ENCODE data around the gene FSHR.

FSHR gene

GRCh38 chr2:49042488-49042887 lies 111.8 kb downstream of the FSHR start:
- Histone ChIP-seq H3K4me3 (ENCODE audit: low read depth in 1 of 5, low read length in 5 of 5) (no peak overlapping the region), H3K9me3 (ENCODE audit: control insufficient read depth in 5 of 5, low read length in 5 of 5) (no peaks in the 10 kb centered on the region), H3K27me3 (ENCODE audit: control insufficient read depth in 5 of 5, insufficient read depth in 4 of 5, low read length in 5 of 5) (no peaks in the 10 kb centered on the region), H3K4me1 (ENCODE audit: control insufficient read depth in 5 of 5, insufficient read depth in 5 of 5, low read length in 5 of 5) (no peaks in the 10 kb centered on the region), H3K27ac (ENCODE audit: low read depth, low read length) (no peak overlapping the region), H3K9ac (ENCODE audit: low read length in 5 of 5) (no peak overlapping the region), H3K36me3 (ENCODE audit: control insufficient read depth in 5 of 5, insufficient read depth in 5 of 5, low read length in 5 of 5) (no peaks in the 10 kb centered on the region)

GRCh38 chr2:49041061-49041460 lies 113.3 kb downstream of the FSHR start:
- Histone ChIP-seq H3K9me3 (ENCODE audit: control insufficient read depth in 5 of 5, low read length in 5 of 5) (no peaks in the 10 kb centered on the region), H3K27ac (ENCODE audit: low read depth, low read length) (no peak overlapping the region), H3K4me3 (ENCODE audit: low read depth in 1 of 5, low read length in 5 of 5) (no peak overlapping the region), H3K36me3 (ENCODE audit: control insufficient read depth in 5 of 5, insufficient read depth in 5 of 5, low read length in 5 of 5) (no peaks in the 10 kb centered on the region), H3K27me3 (ENCODE audit: control insufficient read depth in 5 of 5, insufficient read depth in 4 of 5, low read length in 5 of 5) (no peaks in the 10 kb centered on the region), H3K9ac (ENCODE audit: low read length in 5 of 5) (no peak overlapping the region), H3K4me1 (ENCODE audit: control insufficient read depth in 5 of 5, insufficient read depth in 5 of 5, low read length in 5 of 5) (no peaks in the 10 kb centered on the region)

- H3K27me3 ChIP-seq (ENCODE audit: control insufficient read depth in 5 of 5, insufficient read depth in 4 of 5, low read length in 5 of 5) = peaks cover 0 to 2% (median 0%) of the 10 kb centered on the region in 5 donors
- no peaks in the 10 kb centered on the region for H3K4me1 ChIP-seq (ENCODE audit: control insufficient read depth in 5 of 5, insufficient read depth in 5 of 5, low read length in 5 of 5)
- H3K4me3 ChIP-seq (ENCODE audit: low read depth in 1 of 5, low read length in 5 of 5) = no peak overlapping the region
- H3K27ac ChIP-seq (ENCODE audit: low read depth, low read length) = no peak overlapping the region
- no peaks in the 10 kb centered on the region for H3K9me3 ChIP-seq (ENCODE audit: control insufficient read depth in 5 of 5, low read length in 5 of 5)
- H3K9ac ChIP-seq (ENCODE audit: low read length in 5 of 5) = no peak overlapping the region
- no peaks in the 10 kb centered on the region for H3K36me3 ChIP-seq (ENCODE audit: control insufficient read depth in 5 of 5, insufficient read depth in 5 of 5, low read length in 5 of 5)
Measured at GRCh38 chr2:49037197-49037596, 117.1 kb downstream of the FSHR start.

GRCh38 chr2:49035481-49035880 lies 118.8 kb downstream of the FSHR start:
- peaks cover 0 to 2% (median 0%) of the 10 kb centered on the region in 5 donors for H3K27me3 ChIP-seq (ENCODE audit: control insufficient read depth in 5 of 5, insufficient read depth in 4 of 5, low read length in 5 of 5)
- H3K36me3 ChIP-seq (ENCODE audit: control insufficient read depth in 5 of 5, insufficient read depth in 5 of 5, low read length in 5 of 5) = no peaks in the 10 kb centered on the region
- no peak overlapping the region for H3K9ac ChIP-seq (ENCODE audit: low read length in 5 of 5)
- H3K4me3 ChIP-seq (ENCODE audit: low read depth in 1 of 5, low read length in 5 of 5) = no peak overlapping the region
- no peak overlapping the region for H3K27ac ChIP-seq (ENCODE audit: low read depth, low read length)
- no peaks in the 10 kb centered on the region for H3K9me3 ChIP-seq (ENCODE audit: control insufficient read depth in 5 of 5, low read length in 5 of 5)
- no peaks in the 10 kb centered on the region for H3K4me1 ChIP-seq (ENCODE audit: control insufficient read depth in 5 of 5, insufficient read depth in 5 of 5, low read length in 5 of 5)

GRCh38 chr2:49033394-49034185 lies 120.7 kb downstream of the FSHR start:
- H3K27me3 ChIP-seq (ENCODE audit: control insufficient read depth in 5 of 5, insufficient read depth in 4 of 5, low read length in 5 of 5) = peaks cover 0 to 2% (median 0%) of the 10 kb centered on the region in 5 donors
- H3K9ac ChIP-seq (ENCODE audit: low read length in 5 of 5) = no peak overlapping the region
- no peak overlapping the region for H3K27ac ChIP-seq (ENCODE audit: low read depth, low read length)
- no peaks in the 10 kb centered on the region for H3K36me3 ChIP-seq (ENCODE audit: control insufficient read depth in 5 of 5, insufficient read depth in 5 of 5, low read length in 5 of 5)
- no peak overlapping the region for H3K4me3 ChIP-seq (ENCODE audit: low read depth in 1 of 5, low read length in 5 of 5)
- H3K9me3 ChIP-seq (ENCODE audit: control insufficient read depth in 5 of 5, low read length in 5 of 5) = no peaks in the 10 kb centered on the region
- H3K4me1 ChIP-seq (ENCODE audit: control insufficient read depth in 5 of 5, insufficient read depth in 5 of 5, low read length in 5 of 5) = no peaks in the 10 kb centered on the region

GRCh38 chr2:49032936-49033335 lies 121.4 kb downstream of the FSHR start:
- no peaks in the 10 kb centered on the region for H3K9me3 ChIP-seq (ENCODE audit: control insufficient read depth in 5 of 5, low read length in 5 of 5)
- H3K36me3 ChIP-seq (ENCODE audit: control insufficient read depth in 5 of 5, insufficient read depth in 5 of 5, low read length in 5 of 5) = no peaks in the 10 kb centered on the region
- no peaks in the 10 kb centered on the region for H3K4me1 ChIP-seq (ENCODE audit: control insufficient read depth in 5 of 5, insufficient read depth in 5 of 5, low read length in 5 of 5)
- H3K27ac ChIP-seq (ENCODE audit: low read depth, low read length) = no peak overlapping the region
- no peak overlapping the region for H3K4me3 ChIP-seq (ENCODE audit: low read depth in 1 of 5, low read length in 5 of 5)
- H3K27me3 ChIP-seq (ENCODE audit: control insufficient read depth in 5 of 5, insufficient read depth in 4 of 5, low read length in 5 of 5) = peaks cover 0 to 2% (median 0%) of the 10 kb centered on the region in 5 donors
- H3K9ac ChIP-seq (ENCODE audit: low read length in 5 of 5) = no peak overlapping the region

- Histone ChIP-seq H3K27me3 (ENCODE audit: control insufficient read depth in 5 of 5, insufficient read depth in 4 of 5, low read length in 5 of 5) (peaks cover 0 to 2% (median 0%) of the 10 kb centered on the region in 5 donors), H3K36me3 (ENCODE audit: control insufficient read depth in 5 of 5, insufficient read depth in 5 of 5, low read length in 5 of 5) (no peaks in the 10 kb centered on the region), H3K4me3 (ENCODE audit: low read depth in 1 of 5, low read length in 5 of 5) (no peak overlapping the region), H3K9me3 (ENCODE audit: control insufficient read depth in 5 of 5, low read length in 5 of 5) (no peaks in the 10 kb centered on the region), H3K4me1 (ENCODE audit: control insufficient read depth in 5 of 5, insufficient read depth in 5 of 5, low read length in 5 of 5) (no peaks in the 10 kb centered on the region), H3K27ac (ENCODE audit: low read depth, low read length) (no peak overlapping the region), H3K9ac (ENCODE audit: low read length in 5 of 5) (no peak overlapping the region)
Measured at GRCh38 chr2:49032126-49032525, 122.2 kb downstream of the FSHR start.

- Histone ChIP-seq H3K4me1 (ENCODE audit: control insufficient read depth in 5 of 5, insufficient read depth in 5 of 5, low read length in 5 of 5) (no peaks in the 10 kb centered on the region), H3K9ac (ENCODE audit: low read length in 5 of 5) (no peak overlapping the region), H3K4me3 (ENCODE audit: low read depth in 1 of 5, low read length in 5 of 5) (no peak overlapping the region), H3K36me3 (ENCODE audit: control insufficient read depth in 5 of 5, insufficient read depth in 5 of 5, low read length in 5 of 5) (no peaks in the 10 kb centered on the region), H3K27me3 (ENCODE audit: control insufficient read depth in 5 of 5, insufficient read depth in 4 of 5, low read length in 5 of 5) (peaks cover 0 to 2% (median 0%) of the 10 kb centered on the region in 5 donors), H3K9me3 (ENCODE audit: control insufficient read depth in 5 of 5, low read length in 5 of 5) (no peaks in the 10 kb centered on the region), H3K27ac (ENCODE audit: low read depth, low read length) (no peak overlapping the region)
Measured at GRCh38 chr2:49029406-49029805, 124.9 kb downstream of the FSHR start.

GRCh38 chr2:49028101-49028500 lies 126.2 kb downstream of the FSHR start:
- no peaks in the 10 kb centered on the region for H3K36me3 ChIP-seq (ENCODE audit: control insufficient read depth in 5 of 5, insufficient read depth in 5 of 5, low read length in 5 of 5)
- no peak overlapping the region for H3K27ac ChIP-seq (ENCODE audit: low read depth, low read length)
- no peak overlapping the region for H3K4me3 ChIP-seq (ENCODE audit: low read depth in 1 of 5, low read length in 5 of 5)
- no peak overlapping the region for H3K9ac ChIP-seq (ENCODE audit: low read length in 5 of 5)
- no peaks in the 10 kb centered on the region for H3K27me3 ChIP-seq (ENCODE audit: control insufficient read depth in 5 of 5, insufficient read depth in 4 of 5, low read length in 5 of 5)
- H3K9me3 ChIP-seq (ENCODE audit: control insufficient read depth in 5 of 5, low read length in 5 of 5) = no peaks in the 10 kb centered on the region
- H3K4me1 ChIP-seq (ENCODE audit: control insufficient read depth in 5 of 5, insufficient read depth in 5 of 5, low read length in 5 of 5) = no peaks in the 10 kb centered on the region

- Histone ChIP-seq H3K9me3 (ENCODE audit: control insufficient read depth in 5 of 5, low read length in 5 of 5) (no peaks in the 10 kb centered on the region), H3K4me1 (ENCODE audit: control insufficient read depth in 5 of 5, insufficient read depth in 5 of 5, low read length in 5 of 5) (no peaks in the 10 kb centered on the region), H3K4me3 (ENCODE audit: low read depth in 1 of 5, low read length in 5 of 5) (no peak overlapping the region), H3K9ac (ENCODE audit: low read length in 5 of 5) (no peak overlapping the region), H3K36me3 (ENCODE audit: control insufficient read depth in 5 of 5, insufficient read depth in 5 of 5, low read length in 5 of 5) (no peaks in the 10 kb centered on the region), H3K27ac (ENCODE audit: low read depth, low read length) (no peak overlapping the region), H3K27me3 (ENCODE audit: control insufficient read depth in 5 of 5, insufficient read depth in 4 of 5, low read length in 5 of 5) (no peaks in the 10 kb centered on the region)
Measured at GRCh38 chr2:49026706-49027105, 127.6 kb downstream of the FSHR start.
